Cardiac fibroblast (primary cell): ENCODE results near the gene ERN1.

ENCODE experiments used
- DNase-seq, 2 donors: peaks; one replicate each; pipeline versions ENCODE4 v3.0.0 to v3.0.0-alpha.2; 2010; ENCODE audit warnings: low read depth in 2 of 2
- H3K4me3 ChIP-seq, 2 donors: replicated peaks in 1 of 2; 1 replicate in 1 of 2; 2 replicates in 1 of 2; pipeline ENCODE4 v1.5.1; 2011; ENCODE audit warnings: low read depth in 2 of 2, low read length in 2 of 2, mild to moderate bottlenecking in 2 of 2, moderate library complexity in 1 of 2
- TF ChIP-seq, protein P1 (sequence below): IDR thresholded peaks from one replicate; pipeline ENCODE4 v1.5.1; 2011; ENCODE audit warnings: low read depth, mild to moderate bottlenecking, low read length, inconsistent platforms

Gene ERN1

DNA sequence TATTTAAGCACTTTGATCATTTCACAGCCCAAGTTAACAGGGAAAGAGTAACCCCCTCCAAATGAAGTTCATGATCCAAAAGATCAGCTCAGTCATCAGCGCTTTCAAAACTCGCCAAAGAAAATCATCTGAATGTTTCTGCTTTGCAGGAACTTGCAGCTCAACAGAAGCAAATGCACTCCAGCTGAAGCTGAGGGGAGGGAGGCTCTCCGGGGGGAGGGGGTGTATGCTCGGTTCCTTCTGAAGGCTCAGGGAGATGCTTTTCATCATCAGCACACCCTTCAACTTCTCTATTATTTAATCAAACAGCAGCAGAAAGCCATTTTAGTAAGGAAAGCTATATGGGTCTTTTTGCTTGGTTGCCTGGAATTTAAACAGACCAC lies 24.4 kb upstream of the ERN1 start:
- TF ChIP-seq, protein P1, sequence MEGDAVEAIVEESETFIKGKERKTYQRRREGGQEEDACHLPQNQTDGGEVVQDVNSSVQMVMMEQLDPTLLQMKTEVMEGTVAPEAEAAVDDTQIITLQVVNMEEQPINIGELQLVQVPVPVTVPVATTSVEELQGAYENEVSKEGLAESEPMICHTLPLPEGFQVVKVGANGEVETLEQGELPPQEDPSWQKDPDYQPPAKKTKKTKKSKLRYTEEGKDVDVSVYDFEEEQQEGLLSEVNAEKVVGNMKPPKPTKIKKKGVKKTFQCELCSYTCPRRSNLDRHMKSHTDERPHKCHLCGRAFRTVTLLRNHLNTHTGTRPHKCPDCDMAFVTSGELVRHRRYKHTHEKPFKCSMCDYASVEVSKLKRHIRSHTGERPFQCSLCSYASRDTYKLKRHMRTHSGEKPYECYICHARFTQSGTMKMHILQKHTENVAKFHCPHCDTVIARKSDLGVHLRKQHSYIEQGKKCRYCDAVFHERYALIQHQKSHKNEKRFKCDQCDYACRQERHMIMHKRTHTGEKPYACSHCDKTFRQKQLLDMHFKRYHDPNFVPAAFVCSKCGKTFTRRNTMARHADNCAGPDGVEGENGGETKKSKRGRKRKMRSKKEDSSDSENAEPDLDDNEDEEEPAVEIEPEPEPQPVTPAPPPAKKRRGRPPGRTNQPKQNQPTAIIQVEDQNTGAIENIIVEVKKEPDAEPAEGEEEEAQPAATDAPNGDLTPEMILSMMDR, result no peak
- no peak for DNase-seq
- no peak overlapping the region for H3K4me3 ChIP-seq

DNA sequence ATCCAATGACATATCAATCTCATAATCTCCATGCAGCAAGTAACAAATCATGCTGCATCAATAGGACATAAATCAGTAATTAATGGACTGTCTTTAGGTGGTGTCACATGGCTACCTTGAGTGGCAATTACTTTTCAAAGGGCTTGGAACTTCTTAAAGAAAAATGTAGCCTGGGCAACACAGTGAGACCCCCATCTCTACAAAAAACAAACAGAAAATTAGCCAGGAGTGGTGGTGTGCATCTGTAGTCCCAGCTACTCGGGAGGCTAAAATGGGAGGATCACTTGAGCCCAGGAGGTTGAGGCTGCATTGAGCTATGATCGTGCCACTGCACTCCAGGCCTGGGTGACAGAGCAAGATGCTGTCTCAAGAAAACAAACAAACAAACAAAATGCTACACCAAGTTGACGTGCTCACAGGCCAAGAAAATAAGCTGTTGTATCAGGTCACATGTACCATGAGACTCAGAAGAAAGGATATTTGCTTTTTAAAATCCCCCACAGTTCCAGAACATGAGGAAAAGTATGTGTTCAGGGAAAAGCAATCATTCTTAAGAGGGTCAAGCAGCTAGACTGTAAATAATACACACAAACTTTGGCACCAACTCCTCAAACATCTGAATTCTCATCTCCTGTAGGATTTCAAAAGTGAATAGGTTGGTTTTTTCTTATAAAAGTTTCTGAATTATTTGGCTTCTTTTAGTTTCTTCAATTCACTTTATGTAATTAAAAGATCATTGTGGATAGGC lies 23.8 kb upstream of the ERN1 start:
- TF ChIP-seq, protein P1, result no peak
- no peak overlapping the region for H3K4me3 ChIP-seq
- no peak for DNase-seq

DNA sequence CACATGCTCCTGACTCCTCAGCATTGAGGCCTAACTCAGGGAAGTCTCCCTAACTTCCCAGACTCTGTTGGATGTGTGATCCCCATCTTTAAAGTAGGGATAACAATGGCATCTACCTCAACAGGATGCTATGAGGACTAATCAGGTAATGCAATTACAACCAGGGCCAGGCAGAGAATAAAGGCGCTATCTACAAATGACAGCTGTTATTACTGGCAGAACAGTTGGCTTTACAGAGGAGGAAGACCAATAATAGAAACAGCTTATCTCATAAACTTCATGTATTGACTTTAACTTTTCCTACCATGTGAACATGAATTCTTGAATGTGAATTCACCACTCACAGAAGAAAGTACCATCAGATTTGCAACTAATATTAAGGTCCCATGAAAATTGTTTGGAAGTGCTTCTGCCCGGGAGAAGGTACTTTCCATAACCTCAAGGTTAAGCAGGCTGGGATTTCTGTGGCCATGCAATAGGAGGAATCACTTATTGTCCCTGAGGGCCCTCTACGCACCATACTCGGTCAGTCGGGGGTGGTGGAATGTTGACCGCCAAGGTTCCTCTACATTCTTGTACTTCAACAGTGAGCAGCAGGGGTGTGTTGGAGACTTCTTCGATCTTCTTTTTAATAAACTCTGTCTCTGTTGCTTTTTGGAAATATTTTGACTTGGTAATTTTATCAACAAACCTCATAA lies 22.6 kb upstream of the ERN1 start:
- H3K4me3 ChIP-seq, result no peak overlapping the region

DNA sequence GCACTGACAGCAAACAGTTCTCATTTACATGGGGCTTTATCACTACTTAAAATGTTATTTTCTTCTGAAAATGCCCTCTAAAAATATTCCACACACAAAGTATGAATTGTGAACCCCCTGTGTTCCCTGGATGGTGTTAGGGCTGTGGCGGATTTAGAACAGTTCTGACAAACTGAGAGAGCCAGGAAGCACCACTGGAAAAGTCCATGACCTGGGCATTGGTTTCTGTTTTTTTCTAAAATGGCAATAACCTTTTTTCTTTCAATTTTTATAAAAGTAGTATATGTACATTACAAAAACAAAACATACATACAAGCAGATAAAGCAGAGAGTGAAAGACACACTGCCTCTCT lies 21.0 kb upstream of the ERN1 start:
- H3K4me3 ChIP-seq, result no peak overlapping the region
- no peak for DNase-seq
- TF ChIP-seq, protein P1, result no peak

More for the DNA sequence above, 22.6 kb upstream of the ERN1 start:
- peak in 1 of 2 donors; percentile 21 for DNase-seq
- TF ChIP-seq, protein P1, result no peak

DNA sequence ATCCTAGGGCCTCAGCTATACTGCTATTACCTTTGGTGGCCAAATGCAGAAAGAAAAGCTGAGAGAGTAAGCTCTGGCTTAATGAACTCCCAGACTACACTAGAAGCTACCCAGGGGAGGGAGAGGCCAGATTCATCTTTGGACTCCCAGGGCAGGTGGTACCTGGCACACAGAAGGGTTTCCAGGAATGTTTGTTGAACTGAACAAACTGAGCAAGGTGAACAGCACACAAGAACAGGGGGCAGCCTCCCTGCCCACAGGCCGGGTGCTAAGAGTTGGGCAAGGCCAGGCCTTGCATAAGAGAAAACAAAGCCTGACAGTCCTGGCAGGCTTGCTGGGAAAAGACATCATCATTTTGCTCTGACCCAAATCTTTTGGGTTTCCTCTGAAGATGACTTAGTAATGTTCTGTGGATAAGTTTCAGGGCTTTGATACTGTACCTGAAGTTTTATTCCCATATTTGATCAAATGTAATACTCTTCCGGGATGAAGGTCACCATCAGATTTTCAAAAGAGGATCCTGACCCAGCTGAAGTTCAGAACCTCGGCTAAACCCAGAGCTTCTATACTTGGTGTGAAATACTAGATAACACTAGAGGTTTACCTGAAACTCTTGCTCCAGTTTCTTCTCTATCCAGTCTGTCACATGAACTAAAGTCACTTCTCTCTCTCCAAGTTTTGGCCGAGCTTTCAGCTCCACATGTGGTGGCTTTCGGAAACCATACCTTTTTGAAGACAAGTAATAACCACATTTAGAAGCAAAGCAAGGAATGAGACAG lies 20.5 kb upstream of the ERN1 start:
- peak; percentile 28 to 56 for DNase-seq
- TF ChIP-seq, protein P1, result no peak
- H3K4me3 ChIP-seq, result no peak overlapping the region

DNA sequence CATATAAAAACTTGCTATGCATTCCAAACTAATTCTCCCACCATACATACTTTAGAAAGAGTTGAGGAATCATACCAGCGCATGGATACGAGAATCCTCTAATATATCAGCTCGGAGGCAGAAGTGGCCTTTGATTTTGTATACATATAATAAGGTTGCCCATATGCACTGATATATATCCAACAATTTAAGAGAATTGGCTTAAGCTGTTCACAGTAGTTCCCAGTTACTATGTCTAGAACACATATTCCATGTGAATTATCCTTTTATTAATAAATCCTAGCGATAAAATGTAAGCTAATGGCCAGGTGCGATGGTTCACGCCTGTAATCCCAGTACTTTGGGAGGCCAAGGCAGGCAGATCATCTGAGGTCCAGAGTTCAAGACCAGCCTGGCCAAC lies 19.3 kb upstream of the ERN1 start:
- no peak overlapping the region for H3K4me3 ChIP-seq
- TF ChIP-seq, protein P1, result no peak
- no peak for DNase-seq
